ENCODE results near the gene IRAG1.
A peak's percentile ranks its signal among the peaks of the same experiment; 100 is the strongest.

IRAG1 gene

GRCh38 chr11:10666556-10667520 lies 26.7 kb downstream of the IRAG1 start:
- DNase-seq, result no peak

GRCh38 chr11:10664496-10664895 lies 29.1 kb downstream of the IRAG1 start:
- no peak for DNase-seq

GRCh38 chr11:10663990-10664389 lies 29.6 kb downstream of the IRAG1 start:
- no peak for DNase-seq

GRCh38 chr11:10663365-10663764 lies 30.2 kb downstream of the IRAG1 start:
- DNase-seq, result no peak

- DNase-seq, result no peak
Observed at GRCh38 chr11:10660323-10660722, 33.2 kb downstream of the IRAG1 start.

GRCh38 chr11:10659339-10660216 lies 34.0 kb downstream of the IRAG1 start:
- DNase-seq, result no peak

GRCh38 chr11:10658621-10659338 lies 34.8 kb downstream of the IRAG1 start:
- DNase-seq, result no peak

GRCh38 chr11:10657308-10658271 lies 36.0 kb downstream of the IRAG1 start:
- no peak for DNase-seq

- DNase-seq, result no peak
Observed at GRCh38 chr11:10655943-10656576, 37.5 kb downstream of the IRAG1 start.

GRCh38 chr11:10655227-10655626 lies 38.3 kb downstream of the IRAG1 start:
- no peak for DNase-seq

GRCh38 chr11:10654811-10655150 lies 38.8 kb downstream of the IRAG1 start:
- DNase-seq, result no peak

GRCh38 chr11:10653946-10654810 lies 39.4 kb downstream of the IRAG1 start:
- DNase-seq, result no peak

GRCh38 chr11:10653261-10653660 lies 40.3 kb downstream of the IRAG1 start:
- DNase-seq, result no peak

GRCh38 chr11:10651656-10652361 lies 41.7 kb downstream of the IRAG1 start:
- peak; percentile 91 for DNase-seq

GRCh38 chr11:10650630-10651029 lies 42.9 kb downstream of the IRAG1 start:
- peak; percentile 17 for DNase-seq

GRCh38 chr11:10650166-10650565 lies 43.4 kb downstream of the IRAG1 start:
- no peak for DNase-seq

- DNase-seq, result no peak
Observed at GRCh38 chr11:10648871-10649270, 44.7 kb downstream of the IRAG1 start.

GRCh38 chr11:10646681-10647355 lies 46.7 kb downstream of the IRAG1 start:
- DNase-seq, result no peak

GRCh38 chr11:10646005-10646404 lies 47.5 kb downstream of the IRAG1 start:
- DNase-seq, result no peak
